ENCODE measurements around the gene DTL.

Gene DTL

DNA sequence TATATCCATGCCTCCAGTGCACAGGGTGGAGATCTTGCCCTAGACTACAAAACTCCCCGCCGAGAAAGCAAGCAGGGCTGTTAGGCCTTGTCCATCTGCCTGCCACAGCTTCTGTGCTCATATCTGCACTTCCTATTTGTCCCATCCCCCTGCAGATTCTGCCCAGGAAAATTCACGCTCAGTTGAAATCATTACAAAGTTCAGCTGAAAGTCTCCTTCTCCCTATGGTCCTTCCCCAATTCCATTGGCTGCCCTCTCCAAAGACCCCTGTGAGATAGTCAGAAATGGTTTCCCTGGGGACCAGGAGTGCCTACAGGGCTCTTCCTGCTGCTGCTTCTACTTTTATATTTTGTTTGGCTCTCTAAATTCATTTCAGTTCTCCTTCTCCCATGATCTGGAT is 63.2 kb downstream of the DTL start:
- H3K27ac ChIP-seq: no peak overlapping the region

DNA sequence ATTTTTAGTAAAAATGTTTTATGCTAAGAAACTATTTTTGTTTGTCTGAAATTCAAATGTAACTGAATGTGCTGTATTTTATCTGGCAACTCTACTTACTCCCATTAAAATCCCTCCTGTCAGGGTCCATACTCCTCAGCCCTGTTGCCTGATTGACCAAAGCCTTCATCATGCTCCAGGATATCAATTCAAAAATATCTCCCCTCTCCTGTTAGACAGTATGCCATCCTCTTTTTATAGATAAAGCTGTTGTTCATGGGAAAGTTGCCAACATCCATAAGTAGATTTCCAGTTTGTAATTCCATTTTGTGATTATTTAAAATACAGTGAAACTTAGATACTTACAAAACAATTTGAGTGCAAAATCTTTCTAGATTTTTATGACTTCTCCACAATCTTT is 65.7 kb downstream of the DTL start:
- H3K27ac ChIP-seq: no peak overlapping the region

More for the DNA sequence above, 63.2 kb downstream of the DTL start:
- no peak for TF ChIP-seq ZFX (IDR thresholded peaks at IDR 0.05)
- TF ChIP-seq, protein P1, sequence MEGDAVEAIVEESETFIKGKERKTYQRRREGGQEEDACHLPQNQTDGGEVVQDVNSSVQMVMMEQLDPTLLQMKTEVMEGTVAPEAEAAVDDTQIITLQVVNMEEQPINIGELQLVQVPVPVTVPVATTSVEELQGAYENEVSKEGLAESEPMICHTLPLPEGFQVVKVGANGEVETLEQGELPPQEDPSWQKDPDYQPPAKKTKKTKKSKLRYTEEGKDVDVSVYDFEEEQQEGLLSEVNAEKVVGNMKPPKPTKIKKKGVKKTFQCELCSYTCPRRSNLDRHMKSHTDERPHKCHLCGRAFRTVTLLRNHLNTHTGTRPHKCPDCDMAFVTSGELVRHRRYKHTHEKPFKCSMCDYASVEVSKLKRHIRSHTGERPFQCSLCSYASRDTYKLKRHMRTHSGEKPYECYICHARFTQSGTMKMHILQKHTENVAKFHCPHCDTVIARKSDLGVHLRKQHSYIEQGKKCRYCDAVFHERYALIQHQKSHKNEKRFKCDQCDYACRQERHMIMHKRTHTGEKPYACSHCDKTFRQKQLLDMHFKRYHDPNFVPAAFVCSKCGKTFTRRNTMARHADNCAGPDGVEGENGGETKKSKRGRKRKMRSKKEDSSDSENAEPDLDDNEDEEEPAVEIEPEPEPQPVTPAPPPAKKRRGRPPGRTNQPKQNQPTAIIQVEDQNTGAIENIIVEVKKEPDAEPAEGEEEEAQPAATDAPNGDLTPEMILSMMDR (conservative IDR thresholded peaks at IDR 0.05): no peak

DNA sequence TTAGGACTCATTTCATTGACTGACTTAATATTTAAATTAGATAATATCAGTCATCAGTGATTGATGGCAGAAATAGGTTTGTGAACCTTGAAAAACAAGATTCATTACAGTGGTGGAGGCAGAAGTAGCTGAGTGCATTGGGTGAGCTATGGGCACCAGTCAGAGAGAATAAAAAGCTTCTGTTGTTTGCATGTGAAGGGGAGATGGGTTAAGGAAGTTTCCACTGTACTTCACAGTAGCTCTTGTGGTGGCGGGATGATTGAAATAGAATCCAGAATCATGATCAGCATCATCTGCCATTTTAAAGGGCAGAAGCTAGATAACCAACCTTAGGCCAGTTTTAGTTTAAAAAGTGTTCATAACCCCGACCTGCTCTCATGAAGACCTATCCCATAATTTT is 66.2 kb downstream of the DTL start:
- no peak for TF ChIP-seq ZFX (IDR thresholded peaks at IDR 0.05)
- TF ChIP-seq, protein P1 (conservative IDR thresholded peaks at IDR 0.05): no peak
- no peak overlapping the region for H3K27ac ChIP-seq

More for the DNA sequence above, 65.7 kb downstream of the DTL start:
- no peak for TF ChIP-seq ZFX (IDR thresholded peaks at IDR 0.05)
- TF ChIP-seq, protein P1 (conservative IDR thresholded peaks at IDR 0.05): no peak

DNA sequence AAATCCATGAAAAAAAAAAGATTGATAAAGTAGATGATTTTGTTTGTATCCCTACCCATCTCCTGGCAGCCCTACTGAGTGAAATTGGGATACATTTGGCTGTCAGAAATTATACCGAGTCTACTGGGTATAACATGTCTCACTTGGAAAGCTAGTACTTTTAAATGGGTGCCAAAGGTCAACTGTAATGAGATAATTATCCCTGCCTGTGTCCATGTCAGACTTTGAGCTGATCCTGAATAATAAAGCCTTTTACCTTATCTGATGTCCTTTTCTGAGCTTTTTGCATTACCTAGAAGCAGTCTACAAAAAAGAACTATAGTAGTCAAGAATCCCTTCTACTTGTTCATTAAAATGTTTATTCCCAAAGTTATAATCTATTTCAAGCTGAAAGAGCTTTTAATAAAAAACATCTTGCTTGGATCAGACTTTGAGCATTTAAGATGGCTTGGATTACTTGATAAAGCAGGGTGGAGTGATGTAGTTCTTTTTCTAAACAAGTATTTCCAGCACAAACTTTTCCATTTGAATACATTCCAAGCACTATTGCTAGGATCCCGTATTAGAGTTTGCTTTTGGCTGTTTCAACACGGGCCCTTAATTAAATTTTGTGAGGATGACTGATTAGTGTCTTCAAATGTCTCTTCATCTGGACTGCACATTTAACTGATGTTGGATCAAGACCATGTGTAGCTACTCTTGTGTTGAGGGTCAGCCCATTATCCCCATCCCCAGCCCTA is 69.2 kb downstream of the DTL start:
- no peak for TF ChIP-seq ZFX (IDR thresholded peaks at IDR 0.05)
- TF ChIP-seq, protein P1 (conservative IDR thresholded peaks at IDR 0.05): no peak
- H3K27ac ChIP-seq: no peak overlapping the region

DNA sequence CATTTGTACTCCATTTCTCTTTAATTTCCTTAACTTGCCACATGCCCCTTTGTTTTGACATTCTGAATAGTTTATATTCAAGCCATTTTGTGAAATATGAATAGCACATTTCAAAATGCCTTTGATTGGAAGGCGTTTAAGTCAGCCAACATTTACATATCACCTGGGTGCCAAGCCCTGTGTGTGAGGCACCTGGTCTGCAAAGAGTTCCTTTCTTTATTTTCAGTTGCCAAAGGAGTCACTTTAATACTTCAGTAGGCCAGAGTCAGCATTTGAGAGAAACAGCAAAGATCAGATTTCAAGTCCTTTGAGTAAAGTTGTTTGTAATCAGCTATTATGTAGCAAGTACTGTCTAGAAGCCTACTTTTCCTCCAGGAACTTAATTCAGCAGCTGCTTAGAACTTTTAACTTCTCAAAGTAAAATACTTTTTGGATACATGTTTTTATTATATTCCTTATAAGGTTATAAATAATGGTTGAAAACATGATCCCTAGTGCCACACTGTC is 70.8 kb downstream of the DTL start:
- no peak overlapping the region for H3K27ac ChIP-seq
- TF ChIP-seq, protein P1 (conservative IDR thresholded peaks at IDR 0.05): no peak
- no peak for TF ChIP-seq ZFX (IDR thresholded peaks at IDR 0.05)

DNA sequence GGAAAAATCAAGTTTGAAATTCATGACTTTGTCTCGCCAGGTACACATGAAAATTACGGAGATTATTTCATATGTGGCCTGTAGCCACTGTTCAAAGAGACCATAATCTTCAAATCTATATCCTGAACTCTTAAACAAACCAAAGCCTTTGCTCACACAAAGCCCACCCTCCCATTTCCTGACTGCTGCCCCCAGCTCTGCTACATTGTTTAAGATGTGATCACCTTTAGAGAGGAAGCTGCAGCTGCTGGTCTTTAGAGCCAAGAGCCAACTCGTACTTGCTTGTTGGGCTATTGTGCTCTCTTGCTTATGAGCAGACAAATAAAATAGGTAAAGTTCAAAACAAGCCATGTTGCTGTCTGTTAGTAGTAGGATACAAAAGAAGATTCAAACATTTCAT is 71.9 kb downstream of the DTL start:
- TF ChIP-seq ZFX (IDR thresholded peaks at IDR 0.05): no peak
- TF ChIP-seq, protein P1 (conservative IDR thresholded peaks at IDR 0.05): no peak
- H3K27ac ChIP-seq: no peak overlapping the region

DNA sequence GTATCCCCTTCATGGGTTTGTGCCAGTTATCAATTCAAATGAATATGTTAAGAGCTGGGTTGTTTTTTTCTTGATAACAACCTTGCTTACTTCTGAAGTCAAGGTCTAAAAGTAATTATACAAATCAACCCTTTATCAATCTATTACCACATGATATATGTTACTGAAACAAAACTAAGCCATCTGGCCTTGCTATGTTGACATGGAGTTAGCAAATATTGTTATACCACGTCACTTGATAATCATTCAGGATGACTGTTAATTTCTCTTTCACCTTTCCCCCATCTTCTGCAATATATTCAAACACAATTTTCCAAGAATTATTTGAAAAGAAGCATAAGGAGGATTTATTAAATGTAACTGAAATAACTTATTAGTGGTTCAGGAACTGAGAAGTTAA is 72.6 kb downstream of the DTL start:
- no peak overlapping the region for H3K27ac ChIP-seq
- no peak for TF ChIP-seq ZFX (IDR thresholded peaks at IDR 0.05)
- TF ChIP-seq, protein P1 (conservative IDR thresholded peaks at IDR 0.05): no peak
